ENCODE results near the gene WDR31.

DNA sequence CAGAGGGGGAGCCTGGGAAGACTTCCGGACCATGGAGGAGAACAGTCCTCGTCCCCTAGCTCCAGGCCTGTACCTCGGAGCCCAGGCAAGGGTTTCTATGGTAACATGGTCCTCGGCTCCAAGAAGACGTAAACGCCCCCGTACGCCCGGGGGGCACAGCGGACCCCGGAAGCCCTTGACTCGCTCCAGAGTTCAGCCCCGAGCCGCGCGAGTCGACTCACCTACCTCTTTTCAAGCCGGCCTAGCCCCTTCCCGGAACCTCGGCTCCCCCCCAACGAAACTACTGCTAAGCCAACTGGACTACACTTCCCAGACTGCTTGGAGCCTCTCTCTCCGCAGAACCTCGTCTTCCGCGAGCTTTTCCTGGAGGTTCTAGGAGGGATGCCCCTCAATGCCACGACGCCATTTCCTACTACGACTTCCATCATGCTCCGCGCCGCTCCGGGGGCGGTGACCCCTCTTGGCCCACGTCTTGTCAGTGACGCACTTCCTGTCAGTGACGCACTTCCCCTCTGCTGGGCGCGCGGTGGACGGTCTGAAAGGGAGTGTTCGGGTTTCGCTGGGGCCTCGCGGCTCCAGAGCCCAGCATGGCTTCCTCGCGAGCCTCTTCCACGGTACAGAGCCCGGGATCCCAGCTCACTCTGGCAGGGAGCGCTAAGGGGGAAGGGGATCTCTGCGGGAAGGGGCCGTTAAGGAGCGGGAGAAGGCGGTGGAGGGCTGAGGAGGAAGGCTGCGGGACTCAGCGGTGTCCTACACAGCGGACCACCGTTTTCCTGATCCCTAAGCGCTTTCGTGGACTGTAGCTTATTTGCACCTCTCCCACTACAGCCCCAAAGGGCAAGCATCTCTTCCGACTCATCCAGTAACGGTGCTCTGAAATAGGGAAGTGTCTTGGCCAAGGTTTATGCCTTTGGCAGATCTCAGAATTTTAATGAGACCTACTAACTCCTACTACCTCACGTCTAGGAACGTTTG is 64.6 kb downstream of the WDR31 start, which contains the start of the genes CDC26 and PRPF4:
- TF ChIP-seq, protein P1, sequence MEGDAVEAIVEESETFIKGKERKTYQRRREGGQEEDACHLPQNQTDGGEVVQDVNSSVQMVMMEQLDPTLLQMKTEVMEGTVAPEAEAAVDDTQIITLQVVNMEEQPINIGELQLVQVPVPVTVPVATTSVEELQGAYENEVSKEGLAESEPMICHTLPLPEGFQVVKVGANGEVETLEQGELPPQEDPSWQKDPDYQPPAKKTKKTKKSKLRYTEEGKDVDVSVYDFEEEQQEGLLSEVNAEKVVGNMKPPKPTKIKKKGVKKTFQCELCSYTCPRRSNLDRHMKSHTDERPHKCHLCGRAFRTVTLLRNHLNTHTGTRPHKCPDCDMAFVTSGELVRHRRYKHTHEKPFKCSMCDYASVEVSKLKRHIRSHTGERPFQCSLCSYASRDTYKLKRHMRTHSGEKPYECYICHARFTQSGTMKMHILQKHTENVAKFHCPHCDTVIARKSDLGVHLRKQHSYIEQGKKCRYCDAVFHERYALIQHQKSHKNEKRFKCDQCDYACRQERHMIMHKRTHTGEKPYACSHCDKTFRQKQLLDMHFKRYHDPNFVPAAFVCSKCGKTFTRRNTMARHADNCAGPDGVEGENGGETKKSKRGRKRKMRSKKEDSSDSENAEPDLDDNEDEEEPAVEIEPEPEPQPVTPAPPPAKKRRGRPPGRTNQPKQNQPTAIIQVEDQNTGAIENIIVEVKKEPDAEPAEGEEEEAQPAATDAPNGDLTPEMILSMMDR (IDR thresholded peaks at IDR 0.05), result peak in 1 of 12 donors; percentile 5
- TF ChIP-seq POLR2A (IDR thresholded peaks at IDR 0.05), result peak; percentile 60 to 87
